Endothelial cell of umbilical vein (primary cell): ENCODE data around the gene GPR161. TPM values are rescaled to one million over a fixed set of nuclear protein-coding genes. Genes with fewer than 3 reads are reported as not detected.

ENCODE experiments used
- BruUV-seq: library from RNA; stranded (reverse); fragments of 400-500 nt; replicated peaks from 2 replicates; lab custom pipeline; 2021; lab: Mats Ljungman, UMichigan
- CTCF ChIA-PET: fragments of 300-600, 350-600 bp; sonication (Branson Sonifier 250); formaldehyde crosslinking; loops from one replicate; lab custom pipeline; 2021; ENCODE audit warnings: antibody characterized with exemption, inconsistent platforms; lab: Charles Lee
- POLR2A ChIA-PET: fragments of 300-600, 350-600 bp; sonication (Branson Sonifier 250); formaldehyde crosslinking; loops from one replicate; lab custom pipeline; 2021; ENCODE audit warnings: antibody characterized with exemption, inconsistent platforms; lab: Charles Lee
- DNase-seq: peaks from one replicate; pipeline ENCODE4 v3.0.0-alpha.2; 2011; ENCODE audit warnings: low read depth, low spot score
- FAIRE-seq: peaks from 2 replicates; lab custom pipeline; 2011; peaks lifted over from hg19 to GRCh38; lab: Jason Lieb, UNC
- H2AFZ ChIP-seq: 2 replicates; pipeline ENCODE4 v1.6.0; 2012; ENCODE audit warnings: low read depth, low read length, control low read depth, inconsistent platforms
- H3K27ac ChIP-seq: 2 replicates; pipeline ENCODE4 v1.5.1; 2011; ENCODE audit warnings: low read depth, mild to moderate bottlenecking, control low read depth, low read length, moderate library complexity; ENCODE audit not compliant: insufficient read depth
- H3K27me3 ChIP-seq, 2 experiments: 2 replicates each; pipeline versions ENCODE4 v1.6.0 to v1.6.1; 2011; ENCODE audit warnings: low read length in 2 of 2, mixed read lengths in 1 of 2; ENCODE audit not compliant: control insufficient read depth in 2 of 2, insufficient read depth in 2 of 2
- H3K36me3 ChIP-seq, 2 experiments: 2 replicates in 1 of 2; 3 replicates in 1 of 2; pipeline ENCODE4 v1.5.1; 2011; ENCODE audit warnings: low read length in 2 of 2, mild to moderate bottlenecking in 1 of 2, moderate library complexity in 1 of 2; ENCODE audit not compliant: control insufficient read depth in 2 of 2, insufficient read depth in 2 of 2; ENCODE audit errors: extremely low read depth in 1 of 2
- H3K4me1 ChIP-seq: 3 replicates; pipeline ENCODE4 v1.5.1; 2011; ENCODE audit warnings: mild to moderate bottlenecking, low read length; ENCODE audit not compliant: control insufficient read depth, insufficient read depth; ENCODE audit errors: extremely low read depth
- H3K4me2 ChIP-seq: 2 replicates; pipeline ENCODE4 v1.6.1; 2011; ENCODE audit warnings: low read length, control low read depth, mixed read lengths; ENCODE audit not compliant: insufficient read depth
- H3K4me3 ChIP-seq, 3 experiments: fragments of 200-600 bp in 1 of 3; sonication (generic), shearing (Covaris generic) in 1 of 3; replicated peaks in 1 of 3; 2 replicates each; pipeline ENCODE4 v1.5.1; 2011 to 2016; ENCODE audit warnings: control low read depth in 3 of 3, low read length in 3 of 3, mild to moderate bottlenecking in 2 of 3, inconsistent platforms in 1 of 3, low read depth in 1 of 3, moderate library complexity in 1 of 3; ENCODE audit not compliant: insufficient read depth in 1 of 3
- H3K79me2 ChIP-seq: 2 replicates; pipeline ENCODE4 v1.6.0; 2012; ENCODE audit warnings: low read length, inconsistent platforms; ENCODE audit not compliant: control insufficient read depth, insufficient read depth
- H3K9ac ChIP-seq: replicated peaks from 2 replicates; pipeline ENCODE3; 2011; ENCODE audit warnings: low read length, control low read depth; ENCODE audit not compliant: insufficient read depth; ENCODE audit errors: extremely low read depth
- H3K9me1 ChIP-seq: replicated peaks from 3 replicates; pipeline ENCODE4 v1.6.0; 2011; ENCODE audit warnings: mild to moderate bottlenecking, low read length; ENCODE audit not compliant: control insufficient read depth, insufficient read depth; ENCODE audit errors: extremely low read depth
- H3K9me3 ChIP-seq: replicated peaks from 2 replicates; pipeline ENCODE4 v1.5.1; 2012; ENCODE audit warnings: low read length, inconsistent platforms; ENCODE audit not compliant: control insufficient read depth, insufficient read depth
- H4K20me1 ChIP-seq: replicated peaks from 2 replicates; pipeline ENCODE3; 2011; ENCODE audit warnings: mild to moderate bottlenecking, low read length; ENCODE audit not compliant: control insufficient read depth, insufficient read depth; ENCODE audit errors: extremely low read depth
- CTCF ChIP-seq, 2 donors: IDR thresholded peaks; 1 replicate in 1 of 2; 2 replicates in 1 of 2; pipeline ENCODE4 v1.5.1; 2011; ENCODE audit warnings: low read length in 2 of 2, mild to moderate bottlenecking in 2 of 2, moderate library complexity in 2 of 2, control low read depth in 1 of 2, inconsistent platforms in 1 of 2, low read depth in 1 of 2; ENCODE audit not compliant: insufficient read depth in 1 of 2; ENCODE audit errors: extremely low read depth in 1 of 2
- EZH2 ChIP-seq: IDR thresholded peaks from 2 replicates; pipeline ENCODE4 v1.6.1; 2012; ENCODE audit warnings: borderline replicate concordance, low read depth, mild to moderate bottlenecking, moderate library complexity, low read length, inconsistent platforms; ENCODE audit not compliant: severe bottlenecking
- MAX ChIP-seq: IDR thresholded peaks from 2 replicates; pipeline ENCODE4 v1.6.1; 2011; ENCODE audit not compliant: insufficient read depth, insufficient read length
- MYC ChIP-seq: IDR thresholded peaks from one replicate; pipeline ENCODE4 v1.6.1; 2011; ENCODE audit warnings: mild to moderate bottlenecking, low read depth, low read length
- POLR2A ChIP-seq: IDR thresholded peaks from 2 replicates; pipeline ENCODE4 v1.6.1; 2012; ENCODE audit warnings: low read depth, mild to moderate bottlenecking, control low read depth, low read length
- POLR2AphosphoS5 ChIP-seq: IDR thresholded peaks from 2 replicates; pipeline ENCODE4 v1.6.1; 2012; ENCODE audit warnings: low read depth, mild to moderate bottlenecking, control low read depth, low read length, moderate library complexity; ENCODE audit not compliant: insufficient read depth
- dilution Hi-C: fragments of 300-500 bp; cut with MboI; formaldehyde crosslinking; loops from one replicate; pipeline ENCODE4 v1.15.0; 2019; ENCODE audit warnings: low sequenced_read_pairs; ENCODE audit not compliant: extremely low pct_ligation_motif_present
- intact Hi-C: fragments of 100-400 bp; cut with micrococcal nuclease; formaldehyde crosslinking; loops from one replicate; pipeline ENCODE4 v1.10.0; 2022
- polyA plus RNA-seq, 4 experiments: library from polyadenylated mRNA; depleted of rRNA in 3 of 4; stranded (reverse) in 3 of 4; unstranded in 1 of 4; fragments of >200 nt; gene quantifications; 2 replicates each; pipeline versions ENCODE4 v1.2.1 to v1.2.3, GENCODE V29; 2011 to 2012; ENCODE audit warnings: missing spikeins in 1 of 4
- total RNA-seq: library from RNA; stranded (reverse); gene quantifications from 2 replicates; pipeline ENCODE4 v1.2.3, GENCODE V29; 2021

The GPR161 gene
- total and polyA plus RNA-seq, 2 donors (not counting 3 experiments of a cell fraction or from before 2014, with no cell fraction given), result 34.7 to 36.5 TPM

- Histone ChIP-seq H3K27ac (no peak overlapping the region), H3K9me3 (no peaks in the 10 kb centered on the region), H2AFZ (no peak overlapping the region), H3K27me3 (no peaks in the 10 kb centered on the region), H3K79me2 (no peaks in the 10 kb centered on the region), H3K9ac (no peak overlapping the region), H3K9me1 (no peaks in the 10 kb centered on the region), H3K36me3 (peaks cover 0 to 14% of the 10 kb centered on the region in 2 experiments), H4K20me1 (no peaks in the 10 kb centered on the region), H3K4me3 (no peak overlapping the region), H3K4me1 (peaks cover 5% of the 10 kb centered on the region), H3K4me2 (no peak overlapping the region)
- dilution Hi-C loops, result no loop called here
- POLR2A ChIA-PET, result no interaction called here
- CTCF ChIA-PET, result interaction anchor here (1.0 to 3.2 kb wide), 13 partner anchors 15 to 287 kb away, joined by 3 to 49 read pairs (median 6); partner anchors contain the start of gene DCAF6
- no peak for DNase-seq
- no TSS peak for BruUV-seq
- no peak for TF ChIP-seq MAX
- no peak for TF ChIP-seq MYC
- no peak for TF ChIP-seq POLR2A
- FAIRE-seq, result no peak
- intact Hi-C loops, result loop anchor here (2.0 to 5.0 kb wide), 3 partner anchors 54 to 483 kb away; partner anchors contain the start of gene GPR161
Measured at GRCh38 chr1:168083456-168084325, 53.0 kb downstream of the GPR161 start.

- no peaks in the 10 kb centered on the region for H3K9me1 ChIP-seq
- peaks cover 5% of the 10 kb centered on the region for H3K4me1 ChIP-seq
- H3K27me3 ChIP-seq, result no peaks in the 10 kb centered on the region
- CTCF ChIA-PET, result interaction anchor here (0.6 to 3.2 kb wide), 75 partner anchors 10 to 527 kb away, joined by 3 to 49 read pairs (median 5); partner anchors contain the start of genes DCAF6, GPR161, MPC2 and MPZL1
- peaks cover 0 to 12% of the 10 kb centered on the region in 2 experiments for H3K36me3 ChIP-seq
- FAIRE-seq, result peak; percentile 98
- no peak overlapping the region for H2AFZ ChIP-seq
- H3K9ac ChIP-seq, result no peak overlapping the region
- POLR2A ChIA-PET, result interaction anchor here (1.1 kb wide), 1 partner anchor 146 kb away, joined by 4 read pairs; the partner anchor contains the start of gene DCAF6
- intact Hi-C loops, result loop anchor here (1.0 to 5.0 kb wide), 7 partner anchors 55 to 481 kb away; partner anchors contain the start of genes DCAF6, GPR161 and MPZL1
- H3K9me3 ChIP-seq, result no peaks in the 10 kb centered on the region
- peak; percentile 81 for DNase-seq
- no peaks in the 10 kb centered on the region for H3K79me2 ChIP-seq
- dilution Hi-C loops, result no loop called here
- no peak overlapping the region for H3K4me2 ChIP-seq
- TSS peak; percentile 4 for BruUV-seq
- H3K27ac ChIP-seq, result peak overlapping the region; percentile 23
- H4K20me1 ChIP-seq, result no peaks in the 10 kb centered on the region
- TF ChIP-seq POLR2AphosphoS5 (peak; percentile 16), CTCF (IDR thresholded peaks at IDR 0.05; ENCODE audit: extremely low read depth in 1 of 2, insufficient read depth in 1 of 2, low read depth in 1 of 2, low read length in 2 of 2) (peak; percentile 94 to 96), EZH2 (no peak), MYC (no peak)
- no peak overlapping the region for H3K4me3 ChIP-seq
Measured at GRCh38 chr1:168082008-168082876, 54.5 kb downstream of the GPR161 start.
